ENCODE results near the gene CDC20. TPM values are rescaled to one million over a fixed set of nuclear protein-coding genes. Genes with fewer than 3 reads are reported as not detected.

Gene CDC20
- total and polyA plus RNA-seq, 10 of the 15 experiments (the other 5 are each of a cell fraction or from before 2014, with no cell fraction given), result 36.3 to 347 (median 150) TPM

- TF ChIP-seq CUX1 (IDR thresholded peaks at IDR 0.05; ENCODE audit: insufficient replicate concordance, low read depth, low read length), result no peak
- no peak for TF ChIP-seq ZNF384 (IDR thresholded peaks at IDR 0.05; ENCODE audit: borderline replicate concordance, low read depth, low read length)
These were observed 7.8 kb downstream of the CDC20 start (continued) for GRCh38 chr1:43366601-43367025.

GRCh38 chr1:43367026-43367903 lies 8.5 kb downstream of the CDC20 start:
- WGBS (ENCODE audit: insufficient coverage, insufficient replicate concordance, low lambda C conversion rate, missing lambda C conversion rate), result 4% methylated on average over 40 of the region's 48 CpGs
- peaks cover 38% of the 10 kb centered on the region for H3K79me2 ChIP-seq (ENCODE audit: control insufficient read depth, insufficient read depth, low read length)
- H3K4me2 ChIP-seq (ENCODE audit: control insufficient read depth, insufficient read depth), result peak overlapping the region; percentile 94
- ChIA-PET RAD21 (ENCODE audit: unreplicated experiment) (interaction anchor here (1.0 to 3.0 kb wide), 9 partner anchors 9 to 529 kb away, joined by 3 to 15 read pairs (median 4); partner anchors contain the start of genes CDC20, MED8 and SZT2), POLR2A (interaction anchor here (0.5 to 2.5 kb wide), 10 partner anchors 9 to 948 kb away, joined by 3 to 25 read pairs (median 5); partner anchors contain the start of genes CDC20, HYI, MED8 and SZT2), CTCF (interaction anchor here (1.0 to 2.6 kb wide), 8 partner anchors 9 to 140 kb away, joined by 3 to 16 read pairs (median 4); partner anchors contain the start of genes CDC20, HYI, MED8 and SZT2), SMC1A (ENCODE audit: uncharacterized antibody, unreplicated experiment) (interaction anchor here (0.8 to 5.0 kb wide), 9 partner anchors 9 to 157 kb away, joined by 3 to 24 read pairs (median 6); partner anchors contain the start of genes CDC20 and SZT2)
- FAIRE-seq, result no peak
- peak overlapping the region; percentile 95 for H3K27ac ChIP-seq (ENCODE audit: control insufficient read depth, insufficient read depth)
- in situ Hi-C loops (cut with MboI), result no loop called here
- no peaks in the 10 kb centered on the region for H4K20me1 ChIP-seq (ENCODE audit: control insufficient read depth, insufficient read depth)
- peak overlapping the region; percentile 100 for H3K4me3 ChIP-seq
- peaks cover 10 to 14% of the 10 kb centered on the region in 2 experiments for H3K36me3 ChIP-seq (ENCODE audit: control insufficient read depth in 2 of 2, insufficient read depth in 2 of 2, low read length in 1 of 2)
- no peaks in the 10 kb centered on the region for H3K9me3 ChIP-seq (replicated peaks; ENCODE audit: control insufficient read depth, insufficient read depth, low read length)
- peaks cover 8% of the 10 kb centered on the region for H3K4me1 ChIP-seq (ENCODE audit: control insufficient read depth, insufficient read depth, low read length)
- intact Hi-C loops (cut with micrococcal nuclease; ENCODE audit: unreplicated experiment), result loop anchor here (5.0 kb wide), 1 partner anchor 70 kb away; no protein-coding TSS in a partner anchor
- TSS peak; percentile 51 for BruUV-seq (replicated peaks)
- DNase-seq (ENCODE audit: low read depth, low spot score), result no peak
- peak; percentile 71 for ATAC-seq
- peak overlapping the region; percentile 78 for H2AFZ ChIP-seq (ENCODE audit: control insufficient read depth, low read depth, low read length)
- H3K9ac ChIP-seq (ENCODE audit: control insufficient read depth, insufficient read depth, low read length), result peak overlapping the region; percentile 96
- H3K27me3 ChIP-seq (replicated peaks in 1 of 2; ENCODE audit: control insufficient read depth in 2 of 2, insufficient read depth in 2 of 2, low read length in 1 of 2), result no peaks in the 10 kb centered on the region
- TF ChIP-seq SIN3A (IDR thresholded peaks at IDR 0.05; ENCODE audit: low read depth, low read length) (0 out of 2 replicates have a peak, but pooled peaks have one; percentile 10), MYC (IDR thresholded peaks at IDR 0.05; ENCODE audit: insufficient read depth, insufficient read length, insufficient replicate concordance, low read length, severe bottlenecking) (peak; percentile 71), HDGF (IDR thresholded peaks at IDR 0.05) (0 out of 2 replicates have a peak, but pooled peaks have one; percentile 12), NKRF (conservative IDR thresholded peaks at IDR 0.05) (peak; percentile 69; the same call in 1 of the 2 replicates), LARP7 (IDR thresholded peaks at IDR 0.05) (0 out of 2 replicates have a peak, but pooled peaks have one; percentile 67), RB1 (IDR thresholded peaks at IDR 0.05; ENCODE audit: borderline replicate concordance) (0 out of 2 replicates have a peak, but pooled peaks have one; percentile 18), FOS (IDR thresholded peaks at IDR 0.05; ENCODE audit: borderline replicate concordance, extremely low read depth, insufficient read length) (no peak), GATAD2B (conservative IDR thresholded peaks at IDR 0.05; ENCODE audit: low read depth) (peak; percentile 58; the same call in 1 of the 2 replicates), YY1 (IDR thresholded peaks at IDR 0.05; ENCODE audit: low read depth, low read length) (0 out of 2 replicates have a peak, but pooled peaks have one; percentile 6), IKZF1 (conservative IDR thresholded peaks at IDR 0.05) (peak; percentile 23; the same call in 1 of the 2 replicates)

Data from GM12878 (cell line).